Measurements from ENCODE around the gene SNRNP25.

Gene SNRNP25

GRCh38 chr16:62283-62967, 8.8 kb downstream of the SNRNP25 start:
- in situ Hi-C loops (cut with MboI; ENCODE audit: low pct_unique_long_range_greater_than_20kb, low sequenced_read_pairs, unreplicated experiment) = no loop called here
- no peak for DNase-seq (ENCODE audit: low spot score)
- TF ChIP-seq CTCF (IDR thresholded peaks at IDR 0.05; ENCODE audit: extremely low read depth, insufficient read depth, missing control alignments) = no peak

- in situ Hi-C loops (cut with MboI; ENCODE audit: low pct_unique_long_range_greater_than_20kb, low sequenced_read_pairs, unreplicated experiment) = no loop called here
- no peak for TF ChIP-seq CTCF (IDR thresholded peaks at IDR 0.05; ENCODE audit: extremely low read depth, insufficient read depth, missing control alignments)
- no peak for DNase-seq (ENCODE audit: low spot score)
These were observed 9.4 kb downstream of the SNRNP25 start for GRCh38 chr16:62968-63391.

- no peak for DNase-seq (ENCODE audit: low spot score)
- in situ Hi-C loops (cut with MboI; ENCODE audit: low pct_unique_long_range_greater_than_20kb, low sequenced_read_pairs, unreplicated experiment) = no loop called here
- no peak for TF ChIP-seq CTCF (IDR thresholded peaks at IDR 0.05; ENCODE audit: extremely low read depth, insufficient read depth, missing control alignments)
These were observed 9.8 kb downstream of the SNRNP25 start for GRCh38 chr16:63466-63865.

- no peak for DNase-seq (ENCODE audit: low spot score)
- no peak for TF ChIP-seq CTCF (IDR thresholded peaks at IDR 0.05; ENCODE audit: extremely low read depth, insufficient read depth, missing control alignments)
- in situ Hi-C loops (cut with MboI; ENCODE audit: low pct_unique_long_range_greater_than_20kb, low sequenced_read_pairs, unreplicated experiment) = no loop called here
These were observed 10.6 kb downstream of the SNRNP25 start for GRCh38 chr16:63998-64913.

- no peak for DNase-seq (ENCODE audit: low spot score)
- in situ Hi-C loops (cut with MboI; ENCODE audit: low pct_unique_long_range_greater_than_20kb, low sequenced_read_pairs, unreplicated experiment) = no loop called here
- no peak for TF ChIP-seq CTCF (IDR thresholded peaks at IDR 0.05; ENCODE audit: extremely low read depth, insufficient read depth, missing control alignments)
These were observed 11.3 kb downstream of the SNRNP25 start for GRCh38 chr16:64914-65255.

- DNase-seq (ENCODE audit: low spot score) = peak; percentile 93
- TF ChIP-seq CTCF (IDR thresholded peaks at IDR 0.05; ENCODE audit: extremely low read depth, insufficient read depth, missing control alignments) = peak; percentile 99
- in situ Hi-C loops (cut with MboI; ENCODE audit: low pct_unique_long_range_greater_than_20kb, low sequenced_read_pairs, unreplicated experiment) = no loop called here
These were observed 12.1 kb downstream of the SNRNP25 start for GRCh38 chr16:65745-66144.
